CD14-positive monocyte (primary cell): Measurements from ENCODE around the gene ARHGEF9. TPM values are rescaled to one million over a fixed set of nuclear protein-coding genes. Genes with fewer than 3 reads are reported as not detected.
"Not testable (repeated sequence)": the region's sequence is repeated elsewhere in the genome, so short reads cannot be mapped to it uniquely, and the experiment has no call there.

Experiments used
- DNase-seq, 3 donors: peaks; one replicate each; pipeline ENCODE4 v3.0.0-alpha.2; 2011 to 2022
- H2AFZ ChIP-seq: 2 replicates; pipeline ENCODE4 v1.6.0; 2012; ENCODE audit warnings: mild to moderate bottlenecking, low read depth, low read length, inconsistent platforms; ENCODE audit not compliant: insufficient read depth, poor library complexity, severe bottlenecking
- H3K27ac ChIP-seq, 2 donors: 1 replicate in 1 of 2; 2 replicates in 1 of 2; pipeline ENCODE4 v1.5.1; 2012 to 2013; ENCODE audit warnings: low read length in 2 of 2, control low read depth in 1 of 2, inconsistent platforms in 1 of 2, low read depth in 1 of 2, mild to moderate bottlenecking in 1 of 2
- H3K27me3 ChIP-seq, 2 donors: one replicate each; pipeline versions ENCODE4 v1.6.0 to v1.6.1; 2011 to 2013; ENCODE audit warnings: low read length in 2 of 2; ENCODE audit not compliant: control insufficient read depth in 2 of 2, insufficient read depth in 2 of 2
- H3K36me3 ChIP-seq, 2 donors: replicated peaks in 1 of 2; 1 replicate in 1 of 2; 2 replicates in 1 of 2; pipeline versions ENCODE4 v1.5.1 to v1.6.1; 2012 to 2013; ENCODE audit warnings: low read length in 2 of 2, control low read depth in 1 of 2, inconsistent platforms in 1 of 2, mild to moderate bottlenecking in 1 of 2; ENCODE audit not compliant: insufficient read depth in 2 of 2, control insufficient read depth in 1 of 2
- H3K4me1 ChIP-seq, 2 donors: 1 replicate in 1 of 2; 2 replicates in 1 of 2; pipeline versions ENCODE4 v1.5.1 to v1.6.1; 2012 to 2013; ENCODE audit warnings: low read length in 2 of 2, control low read depth in 1 of 2, inconsistent platforms in 1 of 2, mild to moderate bottlenecking in 1 of 2, moderate library complexity in 1 of 2; ENCODE audit not compliant: insufficient read depth in 2 of 2, control insufficient read depth in 1 of 2
- H3K4me2 ChIP-seq: replicated peaks from 2 replicates; pipeline ENCODE3; 2012; ENCODE audit warnings: low read length, moderate library complexity, mild to moderate bottlenecking; ENCODE audit not compliant: poor library complexity, severe bottlenecking; ENCODE audit errors: extremely low read depth
- H3K4me3 ChIP-seq, 3 experiments: fragments of 200-600 bp in 1 of 3; sonication (generic) in 1 of 3; replicated peaks in 1 of 3; 1 replicate in 2 of 3; 2 replicates in 1 of 3; pipeline ENCODE4 v1.5.1; 2011 to 2013; ENCODE audit warnings: low read length in 3 of 3, mild to moderate bottlenecking in 3 of 3, control low read depth in 2 of 3, low read depth in 2 of 3, inconsistent platforms in 1 of 3, moderate library complexity in 1 of 3
- H3K79me2 ChIP-seq: 2 replicates; pipeline ENCODE4 v1.6.0; 2012; ENCODE audit warnings: mild to moderate bottlenecking, control low read depth, inconsistent platforms, low read length, moderate library complexity; ENCODE audit not compliant: insufficient read depth
- H3K9ac ChIP-seq: 2 replicates; pipeline ENCODE4 v1.6.0; 2017; ENCODE audit warnings: low read length, mild to moderate bottlenecking; ENCODE audit not compliant: insufficient read depth, poor library complexity, severe bottlenecking
- H3K9me3 ChIP-seq, 2 donors: replicated peaks in 1 of 2; 1 replicate in 1 of 2; 2 replicates in 1 of 2; pipeline versions ENCODE4 v1.5.1 to v1.6.1; 2012 to 2013; ENCODE audit warnings: low read length in 2 of 2, control low read depth in 1 of 2; ENCODE audit not compliant: control insufficient read depth in 1 of 2, insufficient read depth in 1 of 2
- H4K20me1 ChIP-seq: 2 replicates; pipeline ENCODE4 v1.6.0; 2012; ENCODE audit warnings: mild to moderate bottlenecking, low read length, control low read depth, moderate library complexity; ENCODE audit not compliant: insufficient read depth
- H3K27ac Mint-ChIP-seq, 7 donors: one replicate each; pipeline ENCODE4 v1.8.0; 2020; ENCODE audit warnings: mild to moderate bottlenecking in 7 of 7, mixed read lengths in 7 of 7, moderate library complexity in 6 of 7, inconsistent platforms in 2 of 7
- H3K27me3 Mint-ChIP-seq, 3 donors: one replicate each; pipeline ENCODE4 v1.8.0; 2021 to 2022; ENCODE audit warnings: low read depth in 3 of 3, mild to moderate bottlenecking in 3 of 3, mixed read lengths in 3 of 3, moderate library complexity in 3 of 3, inconsistent platforms in 1 of 3
- H3K36me3 Mint-ChIP-seq, 2 donors: one replicate each; pipeline ENCODE4 v1.8.0; 2020; ENCODE audit warnings: mixed read lengths in 2 of 2, inconsistent platforms in 1 of 2, mild to moderate bottlenecking in 1 of 2
- H3K4me1 Mint-ChIP-seq: one replicate; pipeline ENCODE4 v1.8.0; 2020; ENCODE audit warnings: mild to moderate bottlenecking, mixed read lengths
- H3K4me3 Mint-ChIP-seq, 2 donors: one replicate each; pipeline ENCODE4 v1.8.0; 2020; ENCODE audit warnings: mild to moderate bottlenecking in 2 of 2, mixed read lengths in 2 of 2, moderate library complexity in 1 of 2
- H3K9me3 Mint-ChIP-seq, 7 donors: one replicate each; pipeline ENCODE4 v1.8.0; 2020 to 2022; ENCODE audit warnings: mixed read lengths in 7 of 7, mild to moderate bottlenecking in 6 of 7, moderate library complexity in 6 of 7, inconsistent platforms in 2 of 7
- CTCF ChIP-seq: fragments of 200-600 bp; IDR thresholded peaks from one replicate; pipeline ENCODE4 v1.8.0; 2022; ENCODE audit warnings: antibody characterized with exemption, mild to moderate bottlenecking
- WGBS: methylation state at CpG from one replicate; pipeline ENCODE4 v1.1.5; 2013; ENCODE audit warnings: missing lambda C conversion rate; ENCODE audit not compliant: insufficient coverage; 5-methylcytosine and 5-hydroxymethylcytosine counted together
- intact Hi-C, 2 donors: fragments of 100-400 bp; cut with micrococcal nuclease; formaldehyde crosslinking; loops; one replicate each; pipeline versions ENCODE4 v1.15.0 to v1.15.1; 2023
- polyA minus RNA-seq: library from RNA; depleted of rRNA, polyadenylated mRNA; stranded (reverse); fragments of >200 nt; gene quantifications from 2 replicates; pipeline ENCODE4 v1.2.3, GENCODE V29; 2012
- polyA plus RNA-seq, 3 donors: library from polyadenylated mRNA; depleted of rRNA in 1 of 3; unstranded in 2 of 3; stranded (reverse) in 1 of 3; fragments of 300-500 nt in 2 of 3; fragments of >200 nt in 1 of 3; fragmentation: Illumina TruSeq in 2 of 3; gene quantifications; 1 replicate in 2 of 3; 2 replicates in 1 of 3; pipeline ENCODE4 v1.2.3, GENCODE V29; 2012 to 2021
- total RNA-seq, 12 experiments: library from RNA in 1 of 12; stranded (reverse) in 1 of 12; fragments of 120-200 nt in 1 of 12; gene quantifications; one replicate each; pipeline ENCODE4 v1.2.4 and lab custom pipeline; 2013 to 2026; ENCODE audit warnings: mixed read lengths in 6 of 12, inconsistent platforms in 1 of 12

The ARHGEF9 gene
- 6.4 TPM for total RNA-seq (2013)
- polyA plus RNA-seq (1 to 10 TPM in 2 of 3 donors, under 1 TPM in 1; 0.84 to 5.5 (median 2.6) TPM), polyA minus RNA-seq (3.5 and 4.9 TPM in 2 replicates), total RNA-seq (lab: John Stamatoyannopoulos, UW) (2.1 to 9.4 (median 6.7) reads per million in 11 experiments)

GRCh38 chrX:63784902-63785707 lies at the start of gene ARHGEF9:
Gene ARHGEF9, minus strand, starts transcription at chrX:63785214. Its CDS starts 69 bp downstream, at chrX:63785145.
- no peaks in the 10 kb centered on the region for H3K36me3 Mint-ChIP-seq
- peaks cover 14% of the 10 kb centered on the region for H3K4me1 Mint-ChIP-seq
- H3K27ac ChIP-seq: no peak within 1 kb of the TSS
- peak within 1 kb of the TSS in 2 of 7 donors; percentile 1 to 17 for H3K27ac Mint-ChIP-seq
- intact Hi-C loops: no loop called here
- peak in 1 of 3 donors; percentile 2 for DNase-seq
- WGBS: 0% methylated on average over 1 of the region's 30 CpGs
- H3K36me3 ChIP-seq: no peaks in the 10 kb centered on the region
- no peaks in the 10 kb centered on the region for H3K27me3 ChIP-seq
- peak within 1 kb of the TSS; percentile 64 to 72 for H3K4me3 Mint-ChIP-seq
- TF ChIP-seq CTCF: no peak
- peaks cover 0 to 3% (median 0%) of the 10 kb centered on the region in 7 donors for H3K9me3 Mint-ChIP-seq
- peak within 1 kb of the TSS; percentile 18 to 57 (median 28) for H3K4me3 ChIP-seq
- H3K4me1 ChIP-seq: peaks cover 0 to 5% of the 10 kb centered on the region in 2 donors
- H3K9me3 ChIP-seq: no peaks in the 10 kb centered on the region
- peak within 1 kb of the TSS; percentile 50 for H3K9ac ChIP-seq
- peaks cover 0 to 5% (median 2%) of the 10 kb centered on the region in 3 donors for H3K27me3 Mint-ChIP-seq
- H3K4me2 ChIP-seq: peak within 1 kb of the TSS; percentile 67
- H4K20me1 ChIP-seq: no peaks in the 10 kb centered on the region
- peak within 1 kb of the TSS; percentile 69 for H2AFZ ChIP-seq
- H3K79me2 ChIP-seq: no peaks in the 10 kb centered on the region

- H3K36me3 Mint-ChIP-seq, H3K4me1 Mint-ChIP-seq, H3K79me2 ChIP-seq, H3K9ac ChIP-seq, H3K27me3 Mint-ChIP-seq, H3K27ac Mint-ChIP-seq, H3K27ac ChIP-seq, H3K4me3 Mint-ChIP-seq, H3K4me2 ChIP-seq, H3K4me3 ChIP-seq, H4K20me1 ChIP-seq, H3K4me1 ChIP-seq, H3K9me3 ChIP-seq, DNase-seq, H3K36me3 ChIP-seq, H2AFZ ChIP-seq, intact Hi-C loops, H3K27me3 ChIP-seq: not testable (repeated sequence)
- WGBS: no CpG with 5 or more reads among the region's 23 CpGs
- peaks cover 8 to 29% (median 17%) of the 10 kb centered on the region in 7 donors for H3K9me3 Mint-ChIP-seq
Measured at GRCh38 chrX:63825446-63825845, 40.4 kb upstream of the ARHGEF9 start.
